ENCODE measurements around the gene CD300LD.

- TF ChIP-seq CTCF (IDR thresholded peaks at IDR 0.05; ENCODE audit: poor library complexity) (no peak), EZH2 (IDR thresholded peaks at IDR 0.05; ENCODE audit: borderline replicate concordance) (no peak), EZH2phosphoT487 (IDR thresholded peaks at IDR 0.05; ENCODE audit: low read depth, severe bottlenecking, unreplicated experiment) (no peak)
These were observed 3.1 kb upstream of the CD300LD start for GRCh38 chr17:74595037-74595750.
